ENCODE measurements around the gene DTWD2.
"Not testable (repeated sequence)": the region's sequence is repeated elsewhere in the genome, so short reads cannot be mapped to it uniquely, and the experiment has no call there.

Gene DTWD2

DNA sequence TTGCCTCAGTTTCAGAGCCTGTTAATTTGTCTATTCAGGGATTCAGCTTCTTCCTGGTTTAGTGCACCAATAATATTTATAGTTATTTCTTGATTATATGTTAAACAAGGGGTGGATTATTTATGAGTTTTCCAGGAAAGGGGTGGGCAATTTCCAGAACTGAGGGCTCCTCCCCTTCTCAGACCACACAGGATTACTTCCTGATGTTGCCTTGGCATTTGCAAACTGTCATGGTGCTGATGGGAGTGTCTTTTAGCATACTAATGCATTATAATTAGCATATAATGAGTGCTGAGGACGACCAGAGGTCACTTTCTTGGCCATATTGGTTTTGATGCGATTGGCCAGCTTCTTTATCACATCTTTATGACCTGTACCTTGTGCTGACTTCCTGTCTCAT lies 6.2 kb upstream of the DTWD2 start:
- no peak for DNase-seq

DNA sequence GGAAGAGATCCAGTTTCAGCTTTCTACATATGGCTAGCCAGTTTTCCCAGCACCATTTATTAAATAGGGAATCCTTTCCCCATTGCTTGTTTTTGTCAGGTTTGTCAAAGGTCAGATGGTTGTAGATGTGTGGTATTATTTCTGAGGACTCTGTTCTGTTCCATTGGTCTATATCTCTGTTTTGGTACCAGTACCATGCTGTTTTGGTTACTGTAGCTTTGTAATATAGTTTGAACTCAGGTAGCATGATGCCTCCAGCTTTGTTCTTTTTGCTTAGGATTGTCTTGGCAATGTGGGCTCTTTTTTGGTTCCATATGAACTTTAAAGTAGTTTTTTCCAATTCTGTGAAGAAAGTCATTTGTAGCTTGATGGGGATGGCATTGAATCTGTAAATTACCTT lies 4.8 kb upstream of the DTWD2 start:
- not testable (repeated sequence) for DNase-seq

DNA sequence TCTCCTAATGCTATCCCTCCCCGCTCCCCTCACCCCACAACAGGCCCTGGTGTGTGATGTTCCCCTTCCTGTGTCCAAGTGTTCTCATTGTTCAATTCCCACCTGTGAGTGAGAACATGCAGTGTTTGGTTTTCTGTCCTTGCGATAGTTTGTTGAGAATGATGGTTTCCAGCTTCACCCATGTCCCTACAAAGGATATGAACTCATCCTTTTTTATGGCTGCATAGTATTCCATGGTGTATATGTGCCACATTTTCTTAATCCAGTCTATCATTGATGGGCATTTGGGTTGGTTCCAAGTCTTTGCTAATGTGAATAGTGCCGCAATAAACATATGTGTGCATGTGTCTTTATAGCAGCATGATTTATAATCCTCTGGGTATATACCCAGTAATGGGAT lies 3.7 kb upstream of the DTWD2 start:
- DNase-seq = not testable (repeated sequence)

DNA sequence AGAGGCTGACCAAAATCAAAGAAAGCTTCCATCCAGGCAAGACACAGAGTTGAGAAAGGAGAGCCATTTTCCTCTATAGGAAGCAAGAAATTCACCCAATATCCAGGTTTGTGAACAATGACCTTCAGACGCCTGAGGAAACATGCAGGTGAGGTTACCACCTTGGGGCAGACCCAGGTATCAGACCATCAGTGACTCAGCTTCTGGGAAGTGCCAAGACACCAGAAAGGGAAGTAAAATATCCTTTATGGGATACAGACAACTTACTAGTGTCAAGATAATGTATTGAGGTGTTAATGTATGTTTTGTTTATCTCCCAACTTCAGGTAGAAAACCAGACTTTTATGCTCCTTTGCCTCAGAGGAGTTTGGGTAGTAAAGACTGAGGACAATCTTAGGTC lies 2.2 kb upstream of the DTWD2 start:
- DNase-seq = no peak

DNA sequence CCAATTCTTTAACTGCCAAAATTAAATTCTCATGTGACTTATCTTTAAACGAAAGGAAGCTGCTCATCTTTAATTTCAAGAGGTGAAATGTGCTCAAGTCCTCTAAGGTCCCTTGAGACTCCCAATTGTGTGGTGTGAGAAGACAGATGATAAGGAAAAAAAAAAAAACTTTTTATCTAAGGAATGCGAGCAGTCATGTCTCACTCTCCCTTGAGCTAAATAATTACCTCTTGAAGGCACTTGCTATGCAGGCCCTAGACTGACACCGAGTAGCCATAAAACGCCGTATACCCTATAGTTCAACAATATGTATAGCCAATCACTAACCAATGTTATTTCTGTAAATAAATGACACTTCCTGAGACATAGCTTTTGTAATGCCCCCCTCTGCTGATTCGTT lies 1.5 kb upstream of the DTWD2 start:
- DNase-seq = no peak

DNA sequence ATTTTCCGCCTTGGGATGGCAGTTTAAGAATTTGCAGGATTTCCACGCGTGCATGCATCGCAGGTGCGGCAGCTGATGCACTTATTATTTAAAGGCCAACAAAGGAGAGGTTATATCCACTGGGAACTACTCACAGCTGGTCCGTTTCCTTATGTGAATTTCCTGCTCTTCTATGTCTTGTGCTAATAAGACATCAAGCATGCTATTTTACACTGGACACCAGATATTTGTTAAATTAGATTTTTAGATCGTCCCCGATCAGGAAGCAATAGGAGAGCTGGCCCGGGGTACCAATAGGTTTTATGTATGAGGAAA lies 476 bp upstream of the DTWD2 start:
- no peak for DNase-seq

DNA sequence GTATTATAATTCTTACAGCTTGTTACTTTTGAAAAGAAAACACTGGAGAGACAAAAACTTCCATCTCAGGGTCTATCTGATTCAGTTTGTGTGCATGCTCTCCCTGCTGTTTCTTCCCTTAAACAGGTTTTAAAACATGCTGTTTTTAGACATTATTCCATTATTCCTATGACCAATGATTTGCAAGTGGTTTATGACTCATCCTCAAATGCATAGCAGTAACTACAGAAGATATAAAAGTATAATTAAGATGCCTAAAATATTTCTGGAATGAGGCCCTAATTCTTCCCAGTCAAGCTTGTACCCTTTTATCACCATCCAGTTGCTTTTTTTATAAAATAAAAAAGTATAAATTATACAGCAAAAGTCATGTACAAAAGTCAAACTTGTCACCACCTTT lies 3.7 kb downstream of the DTWD2 start:
- no peak for DNase-seq

DNA sequence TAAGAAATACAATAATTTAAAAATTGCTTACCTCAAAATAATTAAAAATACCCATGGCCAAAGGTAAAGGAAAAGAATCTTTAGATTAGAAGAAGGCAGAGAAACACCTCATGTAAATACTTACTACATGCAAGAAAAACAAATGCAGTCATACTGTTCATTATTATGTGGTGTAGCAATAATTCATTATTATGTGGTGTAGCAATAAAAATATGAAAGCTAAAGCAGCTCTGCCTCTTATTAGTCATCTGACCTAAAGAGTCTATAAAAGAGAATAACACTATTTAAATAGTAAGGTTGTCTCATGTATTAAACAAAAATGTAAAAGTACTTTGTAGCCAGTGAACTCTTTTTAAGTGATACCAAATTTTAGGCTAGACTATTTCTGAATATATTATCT lies 6.6 kb downstream of the DTWD2 start:
- DNase-seq = no peak

DNA sequence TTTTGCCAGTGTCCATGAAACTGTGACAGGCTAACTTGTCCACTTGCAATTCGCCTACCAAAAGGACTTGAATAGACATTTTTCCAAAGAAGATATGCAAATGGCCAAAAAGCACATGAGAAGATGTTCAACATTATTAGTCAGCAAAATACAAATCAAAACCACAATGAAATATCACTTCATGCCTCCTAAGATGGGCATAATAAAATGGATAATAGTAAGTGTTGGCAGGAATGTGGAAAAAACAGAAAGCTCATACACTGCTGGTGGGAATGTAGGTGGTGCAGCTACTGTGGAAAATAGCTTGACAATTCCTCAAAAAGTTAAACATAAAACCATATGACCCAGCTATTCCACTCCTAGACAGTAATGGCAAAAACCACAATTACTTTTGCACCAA lies 7.9 kb downstream of the DTWD2 start:
- no peak for DNase-seq

DNA sequence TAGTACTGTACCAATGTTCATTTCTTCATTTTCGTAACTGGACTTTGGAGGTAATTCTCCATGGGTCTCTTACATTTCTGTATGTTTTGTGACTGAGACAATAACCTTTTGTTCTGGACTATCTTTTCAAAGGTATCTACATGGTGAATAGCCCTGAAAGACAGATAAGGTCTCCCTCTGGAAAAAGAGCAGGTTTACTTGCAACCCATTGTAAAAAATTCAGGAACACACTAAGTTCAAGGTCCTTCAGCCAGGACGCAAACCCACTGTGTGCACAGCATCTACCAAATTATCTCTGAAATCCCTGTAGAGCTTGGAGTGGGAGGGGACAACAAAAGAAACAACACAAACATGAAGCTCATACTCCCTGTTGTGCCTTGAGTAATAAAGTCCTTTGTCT lies 8.3 kb downstream of the DTWD2 start:
- DNase-seq = no peak

DNA sequence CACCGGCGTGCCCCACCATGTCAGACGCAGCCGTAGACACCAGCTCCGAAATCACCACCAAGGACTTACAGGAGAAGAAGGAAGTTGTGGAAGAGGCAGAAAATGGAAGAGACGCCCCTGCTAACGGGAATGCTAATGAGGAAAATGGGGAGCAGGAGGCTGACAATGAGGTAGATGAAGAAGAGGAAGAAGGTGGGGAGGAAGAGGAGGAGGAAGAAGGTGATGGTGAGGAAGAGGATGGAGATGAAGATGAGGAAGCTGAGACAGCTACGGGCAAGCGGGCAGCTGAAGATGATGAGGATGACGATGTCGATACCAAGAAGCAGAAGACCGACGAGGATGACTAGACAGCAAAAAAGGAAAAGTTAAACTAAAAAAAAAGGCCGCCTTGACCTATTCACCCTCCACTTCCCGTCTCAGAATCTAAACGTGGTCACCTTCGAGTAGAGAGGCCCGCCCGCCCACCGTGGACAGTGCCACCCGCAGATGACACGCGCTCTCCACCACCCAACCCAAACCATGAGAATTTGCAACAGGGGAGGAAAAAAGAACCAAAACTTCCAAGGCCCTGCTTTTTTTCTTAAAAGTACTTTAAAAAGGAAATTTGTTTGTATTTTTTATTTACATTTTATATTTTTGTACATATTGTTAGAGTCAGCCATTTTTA lies 14.4 kb downstream of the DTWD2 start:
- not testable (repeated sequence) for DNase-seq

DNA sequence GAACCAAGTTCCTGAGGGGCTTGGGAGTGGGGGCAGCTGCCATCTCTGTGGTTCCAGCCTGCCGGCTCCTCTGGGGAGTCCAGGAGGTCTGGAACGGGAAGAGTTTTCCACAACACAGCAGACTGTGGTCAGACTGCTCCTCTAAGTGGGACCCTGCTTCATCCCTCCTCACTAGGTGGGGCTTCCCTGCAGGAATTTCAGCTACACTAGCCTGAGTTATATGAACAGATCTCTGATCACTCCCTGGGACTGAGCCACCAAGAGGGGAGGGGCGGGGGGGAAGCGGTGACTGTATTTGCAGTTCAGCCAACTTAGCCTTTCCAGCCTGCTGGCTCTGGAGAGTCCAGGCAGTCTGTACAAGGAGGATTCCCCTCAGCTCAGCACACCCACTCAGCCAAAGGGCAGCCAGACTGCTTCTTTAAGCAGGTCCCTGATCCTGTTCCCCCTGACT lies 19.4 kb downstream of the DTWD2 start:
- no peak for DNase-seq

DNA sequence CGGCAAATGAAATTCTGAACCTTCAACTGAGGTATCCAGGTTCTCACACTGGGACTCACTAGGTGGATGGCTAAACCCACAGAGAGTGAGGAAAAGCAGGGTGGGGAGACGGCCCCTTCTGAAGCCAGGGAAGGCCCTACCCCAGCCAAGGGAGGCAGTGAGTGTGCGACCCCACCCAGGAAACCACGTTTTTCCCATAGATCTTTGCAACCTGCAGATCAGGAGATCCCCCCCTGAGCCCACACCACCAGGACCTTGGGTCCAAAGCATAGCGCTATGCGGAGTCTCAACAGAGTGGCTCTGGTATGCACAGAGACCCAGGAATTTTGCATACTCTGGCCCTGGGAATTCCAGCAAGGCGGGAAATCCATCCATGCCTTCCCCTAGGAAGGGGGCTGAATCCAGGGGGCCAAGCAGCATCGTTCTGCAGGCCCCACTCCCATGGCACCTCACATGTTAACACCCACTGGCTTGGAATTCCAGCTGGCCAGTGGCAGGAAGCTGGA lies 19.9 kb downstream of the DTWD2 start:
- DNase-seq = no peak

DNA sequence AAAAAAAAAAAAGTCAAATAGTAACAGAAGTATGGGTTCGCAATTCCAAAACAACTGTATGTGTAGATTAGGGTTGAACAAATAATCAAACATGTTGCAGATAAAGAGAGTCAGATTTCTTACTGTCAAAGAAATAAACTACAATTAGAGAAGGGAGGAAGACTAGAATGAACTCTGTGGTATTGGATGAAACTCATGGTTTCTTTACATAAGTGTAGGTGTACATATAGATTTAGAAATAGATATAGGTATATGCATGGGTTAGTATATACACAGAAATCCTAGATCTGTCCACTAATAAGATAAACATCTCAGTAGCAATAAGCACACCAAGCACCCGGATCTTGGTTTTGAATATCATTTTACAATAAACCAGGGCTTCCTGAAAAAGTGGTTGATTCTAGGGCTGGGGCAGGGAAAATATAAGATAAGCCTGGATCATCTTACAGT lies 21.3 kb downstream of the DTWD2 start:
- DNase-seq = no peak

DNA sequence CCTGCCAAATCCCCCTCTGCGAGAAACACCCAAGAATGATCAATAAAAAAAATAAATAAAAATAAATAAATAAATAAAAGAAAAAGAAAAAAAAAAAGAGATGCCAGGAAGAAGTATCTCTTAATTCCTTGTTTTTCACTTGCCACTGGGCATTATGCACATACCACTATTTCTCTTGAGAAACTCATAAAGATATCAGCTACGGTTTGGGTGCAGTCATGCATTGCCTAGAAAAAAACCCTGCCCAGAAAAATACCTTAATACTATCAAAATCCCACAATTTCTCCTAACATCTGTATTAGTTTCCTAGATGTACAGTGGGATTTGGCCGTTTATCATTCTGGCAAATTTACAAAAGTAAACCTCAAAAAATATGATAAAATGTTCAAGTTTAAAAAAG lies 22.5 kb downstream of the DTWD2 start:
- no peak for DNase-seq

DNA sequence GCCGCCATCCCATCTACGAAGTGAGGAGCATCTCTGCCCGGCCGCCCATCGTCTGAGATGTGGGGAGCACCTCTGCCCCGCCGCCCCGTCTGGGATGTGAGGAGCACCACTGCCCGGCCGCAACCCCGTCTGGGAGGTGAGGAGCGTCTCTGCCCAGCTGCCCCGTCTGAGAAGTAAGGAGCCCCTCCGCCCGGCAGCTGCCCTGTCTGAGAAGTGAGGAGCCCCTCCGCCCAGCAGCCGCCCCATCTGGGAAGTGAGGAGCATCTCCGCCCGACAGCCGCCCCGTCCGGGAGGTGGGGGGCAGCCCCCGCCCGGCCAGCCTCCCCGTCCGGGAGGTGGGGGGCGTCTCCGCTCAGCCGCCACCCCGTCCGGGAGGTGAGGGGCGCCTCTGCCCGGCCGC lies 23.4 kb downstream of the DTWD2 start:
- DNase-seq = not testable (repeated sequence)

DNA sequence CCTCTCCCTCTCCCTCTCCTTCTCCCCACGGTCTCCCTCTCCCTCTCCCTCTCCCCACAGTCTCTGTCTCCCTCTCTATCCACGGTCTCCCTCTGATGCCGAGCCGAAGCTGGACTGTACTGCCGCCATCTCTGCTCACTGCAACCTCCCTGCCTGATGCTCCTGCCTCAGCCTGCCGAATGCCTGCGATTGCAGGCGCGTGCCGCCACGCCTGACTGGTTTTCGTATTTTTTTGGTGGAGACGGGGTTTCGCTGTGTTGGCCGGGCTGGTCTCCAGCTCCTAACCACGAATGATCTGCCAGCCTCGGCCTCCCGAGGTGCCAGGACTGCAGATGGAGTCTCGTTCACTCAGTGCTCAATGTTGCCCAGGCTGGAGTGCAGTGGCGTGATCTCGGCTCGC lies 24.0 kb downstream of the DTWD2 start:
- not testable (repeated sequence) for DNase-seq

DNA sequence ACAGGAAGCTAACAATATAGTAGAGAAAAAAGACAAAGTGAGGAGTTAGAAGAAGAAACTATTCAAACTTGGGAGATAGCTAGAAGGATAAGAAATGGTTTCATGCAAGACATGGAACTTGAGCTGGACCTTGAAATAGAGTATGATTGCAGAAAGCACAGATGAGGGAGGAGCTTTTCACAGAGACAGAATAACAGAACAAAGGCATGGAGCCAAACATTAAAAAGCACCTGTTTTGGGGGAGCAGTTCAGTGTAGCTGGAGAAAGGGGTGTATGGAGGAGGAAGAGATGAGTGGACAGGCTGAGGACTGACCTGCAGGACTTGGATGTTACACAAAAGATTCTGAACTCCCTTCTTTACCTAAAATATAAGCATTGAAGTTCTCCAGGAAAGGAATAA lies 25.2 kb downstream of the DTWD2 start:
- no peak for DNase-seq

DNA sequence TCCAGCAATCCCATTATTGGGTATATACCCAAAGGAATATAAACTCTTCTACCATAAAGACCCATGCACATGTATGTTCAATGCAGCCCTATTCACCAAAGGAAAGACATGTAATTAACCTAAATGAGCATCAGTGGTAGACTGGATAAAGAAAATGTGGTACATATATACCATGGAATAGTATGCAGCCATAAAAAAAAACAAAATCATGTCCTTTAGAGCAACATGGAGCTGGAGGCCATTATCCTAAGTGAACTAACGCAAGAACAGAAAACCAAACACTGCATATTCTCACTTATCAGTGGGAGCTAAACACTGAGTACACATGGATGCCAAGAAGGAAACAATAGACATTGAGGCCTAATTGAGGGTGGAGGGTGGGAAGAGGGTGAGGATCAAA lies 27.8 kb downstream of the DTWD2 start:
- DNase-seq = no peak

DNA sequence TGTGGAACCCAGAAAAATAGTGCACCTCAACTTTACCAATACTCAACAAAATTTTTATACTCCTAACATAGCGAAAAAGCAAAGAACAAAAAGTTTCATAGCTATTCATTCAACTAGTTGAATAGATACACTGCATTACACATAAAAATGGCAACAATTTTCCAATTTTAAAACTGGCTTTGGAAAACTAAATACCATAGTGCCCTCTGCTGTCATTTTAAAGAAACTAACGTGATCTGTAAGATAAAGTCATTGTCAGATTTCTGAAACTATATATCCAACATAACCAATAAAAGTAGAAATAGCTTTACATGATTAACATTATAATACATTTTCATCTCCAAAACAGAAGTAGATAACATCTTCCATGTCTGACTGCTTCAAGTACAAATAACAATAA lies 31.6 kb downstream of the DTWD2 start:
- DNase-seq = no peak

DNA sequence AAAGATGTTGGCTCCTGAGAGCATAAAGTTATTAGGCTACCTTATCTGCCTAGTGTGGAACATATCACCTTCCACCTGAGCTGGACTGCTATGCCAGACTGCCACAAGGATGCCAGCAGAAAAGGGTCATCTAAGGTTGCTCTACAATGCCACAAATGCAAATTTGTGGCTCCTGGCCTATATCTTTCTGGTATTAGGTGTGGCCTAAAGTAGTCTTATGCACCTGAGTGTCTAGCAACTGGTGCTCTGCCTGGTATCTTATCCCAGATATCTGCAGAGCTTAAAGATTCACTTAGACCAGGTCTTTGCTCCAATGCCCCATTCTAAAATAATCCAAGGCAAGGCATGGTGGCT lies 34.7 kb downstream of the DTWD2 start:
- no peak for DNase-seq

DNA sequence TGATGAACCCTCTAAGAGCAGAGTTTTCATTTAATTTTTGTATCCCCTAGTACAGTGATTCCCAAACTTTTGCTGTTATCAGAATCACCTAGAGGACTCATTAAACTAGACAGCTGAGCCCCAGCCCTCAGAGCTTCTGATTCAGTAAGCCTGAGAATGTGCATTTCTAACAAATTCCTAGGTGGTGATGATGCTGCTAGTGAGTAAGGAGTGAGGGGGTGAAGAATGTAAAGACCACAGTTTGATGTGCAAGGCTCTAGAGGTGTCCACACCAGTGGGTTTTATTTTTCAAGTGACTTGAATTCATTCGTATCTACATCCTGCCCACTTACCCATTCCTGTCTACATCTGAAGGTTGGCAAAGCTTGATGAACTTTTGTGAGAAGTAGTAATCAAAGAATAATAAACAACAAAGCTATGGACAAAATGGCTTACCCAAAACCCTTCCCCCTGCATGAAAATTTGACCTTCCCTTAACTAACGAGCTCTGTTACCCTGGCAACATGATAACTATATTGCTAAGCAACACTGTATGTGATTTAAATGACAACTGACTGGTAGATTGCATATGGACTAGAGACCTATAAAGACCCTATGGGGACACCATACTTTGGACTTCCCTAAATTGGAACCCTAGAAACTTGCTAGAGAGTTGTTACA lies 35.2 kb downstream of the DTWD2 start:
- no peak for DNase-seq

DNA sequence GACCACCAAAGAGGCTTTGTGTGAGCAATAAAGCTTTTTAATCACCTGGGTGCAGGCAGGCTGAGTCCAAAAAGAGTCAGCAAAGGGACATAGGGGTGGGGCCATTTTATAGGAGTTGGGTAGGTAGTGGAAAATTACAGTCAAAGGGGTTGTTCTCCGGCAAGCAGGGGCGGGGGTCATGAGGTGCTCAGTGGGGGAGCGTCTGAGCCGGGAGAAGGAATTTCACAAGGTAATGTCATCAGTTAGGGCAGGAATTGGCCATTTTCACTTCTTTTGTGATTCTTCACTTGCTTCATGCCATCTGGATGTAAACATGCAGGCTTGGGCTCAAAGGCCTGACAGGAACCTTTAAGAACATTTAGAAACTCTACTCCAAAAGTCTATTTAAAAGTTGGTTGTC lies 36.0 kb downstream of the DTWD2 start:
- DNase-seq = not testable (repeated sequence)

DNA sequence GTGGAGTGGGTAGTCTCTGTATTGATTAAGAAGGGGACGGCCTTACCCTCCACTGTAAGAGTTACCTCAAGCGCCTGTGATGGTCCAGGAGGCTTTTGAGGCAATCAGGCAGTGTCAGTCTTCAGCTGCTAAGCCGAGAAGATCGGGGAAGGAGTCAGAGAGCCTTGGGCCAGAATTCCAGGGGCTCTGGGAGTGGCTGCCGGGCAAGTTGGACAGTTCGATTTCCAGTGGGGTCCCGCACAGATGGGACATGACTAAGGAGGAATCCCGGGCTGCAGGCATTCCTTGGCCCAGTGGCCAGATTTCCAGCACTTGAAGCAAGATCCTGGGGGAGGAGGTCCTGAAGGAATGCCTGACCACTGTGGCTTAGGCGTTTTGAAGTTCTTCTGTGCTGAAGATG lies 38.0 kb downstream of the DTWD2 start:
- DNase-seq = not testable (repeated sequence)

Data from activated naive CD4-positive, alpha-beta T cell (primary cell).